HepG2 (cell line): Measurements from ENCODE around the gene ZFYVE28.

Experiments
- FOSL1 ChIP-seq: sonication (generic); formaldehyde crosslinking; IDR thresholded peaks from 2 replicates; pipeline ENCODE4 v1.9.0; 2021; ENCODE audit warnings: missing genetic modification reagents, borderline replicate concordance
- FOXM1 ChIP-seq: sonication (generic); formaldehyde crosslinking; IDR thresholded peaks from 2 replicates; pipeline ENCODE4 v1.5.0; 2020; ENCODE audit warnings: missing genetic modification reagents
- IRF2 ChIP-seq: IDR thresholded peaks from 2 replicates; pipeline ENCODE4 v1.6.1; 2018; ENCODE audit warnings: missing genetic modification reagents, missing compliant biosample characterization
- MXI1 ChIP-seq: IDR thresholded peaks from 3 replicates; pipeline ENCODE4 v1.6.1; 2012; ENCODE audit warnings: low read depth, low read length, inconsistent platforms, borderline replicate concordance
- ZKSCAN1 ChIP-seq: fragments of 150-350 bp; IDR thresholded peaks from 2 replicates; pipeline ENCODE4 v1.6.1; 2014; ENCODE audit warnings: low read length
- ZNF431 ChIP-seq: sonication (generic); formaldehyde crosslinking; IDR thresholded peaks from 2 replicates; pipeline ENCODE4 v1.9.0; 2022; ENCODE audit warnings: missing genetic modification reagents, low read depth, mild to moderate bottlenecking, borderline replicate concordance
- TF ChIP-seq, protein P1 (sequence below): sonication (generic); formaldehyde crosslinking; IDR thresholded peaks from 2 replicates; pipeline ENCODE4 v1.5.0; 2020; ENCODE audit warnings: mild to moderate bottlenecking, low read depth, missing genetic modification reagents, borderline replicate concordance
- TF ChIP-seq, protein P2 (sequence below): sonication (generic); formaldehyde crosslinking; IDR thresholded peaks from 2 replicates; pipeline ENCODE4 v1.4.0; 2020; ENCODE audit warnings: missing genetic modification reagents
- TF ChIP-seq, protein P3 (sequence below): sonication (generic); formaldehyde crosslinking; IDR thresholded peaks from 2 replicates; pipeline ENCODE4 v1.5.0; 2020; ENCODE audit warnings: mild to moderate bottlenecking, missing genetic modification reagents, moderate library complexity
- TF ChIP-seq, protein P4 (sequence below): fragments of 450-650 bp; IDR thresholded peaks from 2 replicates; pipeline ENCODE4 v1.6.1; 2016

DNA sequence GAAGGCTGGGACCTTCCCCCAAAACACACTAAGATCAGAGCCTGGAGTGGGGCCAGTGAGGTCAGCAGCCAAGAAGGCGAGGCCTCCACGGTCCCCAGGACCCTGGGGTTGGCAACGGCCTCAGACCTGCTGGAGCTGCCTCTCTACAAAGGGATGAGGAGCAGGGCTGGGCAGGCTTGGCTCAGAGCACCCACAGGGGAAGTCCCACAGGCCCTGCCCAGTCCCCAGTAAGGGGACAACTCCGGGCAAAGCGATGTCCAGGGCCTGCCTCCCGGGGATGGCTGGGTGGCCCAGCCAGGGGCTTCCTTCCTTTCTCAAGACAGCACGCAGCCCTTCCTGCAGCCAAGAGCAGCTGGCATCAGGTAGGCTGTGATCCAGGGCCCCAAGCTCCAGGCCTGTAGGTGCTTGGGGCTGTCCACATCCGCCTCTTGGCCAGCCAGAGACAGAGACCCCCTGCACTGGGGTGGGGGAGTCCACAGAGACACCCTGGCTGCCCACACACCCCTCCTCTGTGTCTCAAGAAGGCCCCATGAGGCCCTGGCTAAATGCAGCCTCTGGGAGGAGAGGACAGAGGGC, 162.2 kb downstream of the ZFYVE28 start:
- TF ChIP-seq MXI1 (no peak), ZKSCAN1 (no peak), ZNF431 (CRISPR knock-in tag) (no peak), FOSL1 (CRISPR knock-in tag) (no peak), FOXM1 (no peak), IRF2 (no peak)
- TF ChIP-seq, protein P1, sequence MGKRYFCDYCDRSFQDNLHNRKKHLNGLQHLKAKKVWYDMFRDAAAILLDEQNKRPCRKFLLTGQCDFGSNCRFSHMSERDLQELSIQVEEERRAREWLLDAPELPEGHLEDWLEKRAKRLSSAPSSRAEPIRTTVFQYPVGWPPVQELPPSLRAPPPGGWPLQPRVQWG (CRISPR knock-in tag) = no peak
- TF ChIP-seq, protein P2, sequence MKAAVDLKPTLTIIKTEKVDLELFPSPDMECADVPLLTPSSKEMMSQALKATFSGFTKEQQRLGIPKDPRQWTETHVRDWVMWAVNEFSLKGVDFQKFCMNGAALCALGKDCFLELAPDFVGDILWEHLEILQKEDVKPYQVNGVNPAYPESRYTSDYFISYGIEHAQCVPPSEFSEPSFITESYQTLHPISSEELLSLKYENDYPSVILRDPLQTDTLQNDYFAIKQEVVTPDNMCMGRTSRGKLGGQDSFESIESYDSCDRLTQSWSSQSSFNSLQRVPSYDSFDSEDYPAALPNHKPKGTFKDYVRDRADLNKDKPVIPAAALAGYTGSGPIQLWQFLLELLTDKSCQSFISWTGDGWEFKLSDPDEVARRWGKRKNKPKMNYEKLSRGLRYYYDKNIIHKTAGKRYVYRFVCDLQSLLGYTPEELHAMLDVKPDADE (CRISPR knock-in tag) = no peak
- TF ChIP-seq, protein P3, sequence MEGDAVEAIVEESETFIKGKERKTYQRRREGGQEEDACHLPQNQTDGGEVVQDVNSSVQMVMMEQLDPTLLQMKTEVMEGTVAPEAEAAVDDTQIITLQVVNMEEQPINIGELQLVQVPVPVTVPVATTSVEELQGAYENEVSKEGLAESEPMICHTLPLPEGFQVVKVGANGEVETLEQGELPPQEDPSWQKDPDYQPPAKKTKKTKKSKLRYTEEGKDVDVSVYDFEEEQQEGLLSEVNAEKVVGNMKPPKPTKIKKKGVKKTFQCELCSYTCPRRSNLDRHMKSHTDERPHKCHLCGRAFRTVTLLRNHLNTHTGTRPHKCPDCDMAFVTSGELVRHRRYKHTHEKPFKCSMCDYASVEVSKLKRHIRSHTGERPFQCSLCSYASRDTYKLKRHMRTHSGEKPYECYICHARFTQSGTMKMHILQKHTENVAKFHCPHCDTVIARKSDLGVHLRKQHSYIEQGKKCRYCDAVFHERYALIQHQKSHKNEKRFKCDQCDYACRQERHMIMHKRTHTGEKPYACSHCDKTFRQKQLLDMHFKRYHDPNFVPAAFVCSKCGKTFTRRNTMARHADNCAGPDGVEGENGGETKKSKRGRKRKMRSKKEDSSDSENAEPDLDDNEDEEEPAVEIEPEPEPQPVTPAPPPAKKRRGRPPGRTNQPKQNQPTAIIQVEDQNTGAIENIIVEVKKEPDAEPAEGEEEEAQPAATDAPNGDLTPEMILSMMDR (CRISPR knock-in tag) = no peak
- TF ChIP-seq, protein P4, sequence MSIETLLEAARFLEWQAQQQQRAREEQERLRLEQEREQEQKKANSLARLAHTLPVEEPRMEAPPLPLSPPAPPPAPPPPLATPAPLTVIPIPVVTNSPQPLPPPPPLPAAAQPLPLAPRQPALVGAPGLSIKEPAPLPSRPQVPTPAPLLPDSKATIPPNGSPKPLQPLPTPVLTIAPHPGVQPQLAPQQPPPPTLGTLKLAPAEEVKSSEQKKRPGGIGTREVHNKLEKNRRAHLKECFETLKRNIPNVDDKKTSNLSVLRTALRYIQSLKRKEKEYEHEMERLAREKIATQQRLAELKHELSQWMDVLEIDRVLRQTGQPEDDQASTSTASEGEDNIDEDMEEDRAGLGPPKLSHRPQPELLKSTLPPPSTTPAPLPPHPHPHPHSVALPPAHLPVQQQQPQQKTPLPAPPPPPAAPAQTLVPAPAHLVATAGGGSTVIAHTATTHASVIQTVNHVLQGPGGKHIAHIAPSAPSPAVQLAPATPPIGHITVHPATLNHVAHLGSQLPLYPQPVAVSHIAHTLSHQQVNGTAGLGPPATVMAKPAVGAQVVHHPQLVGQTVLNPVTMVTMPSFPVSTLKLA = no peak
